Measurements from ENCODE around the gene CMIP. TPM values are rescaled to one million over a fixed set of nuclear protein-coding genes. Genes with fewer than 3 reads are reported as not detected.

Gene CMIP
- polyA plus RNA-seq, 1 of the 3 experiments (the other 2 are of a cell fraction): 5.4 TPM

GRCh38 chr16:81719993-81720392, 275.4 kb downstream of the CMIP start:
- no peaks in the 10 kb centered on the region for H4K20me1 ChIP-seq (ENCODE audit: insufficient read depth)
- TF ChIP-seq CHD2 (IDR thresholded peaks at IDR 0.05; ENCODE audit: low read length, partially characterized antibody): no peak
- TF ChIP-seq RCOR1 (IDR thresholded peaks at IDR 0.05; ENCODE audit: low read length): no peak
- TF ChIP-seq TAF1 (IDR thresholded peaks at IDR 0.05; ENCODE audit: borderline replicate concordance, low read depth, low read length): no peak
- TF ChIP-seq RAD21 (IDR thresholded peaks at IDR 0.05; ENCODE audit: low read length): no peak
- no peak for TF ChIP-seq EP300 (IDR thresholded peaks at IDR 0.05; ENCODE audit: borderline replicate concordance in 1 of 2, low read depth in 1 of 2, low read length in 1 of 2)
- no peak for TF ChIP-seq SIN3A (IDR thresholded peaks at IDR 0.05; ENCODE audit: borderline replicate concordance, low read depth, low read length)
- TF ChIP-seq MXI1 (IDR thresholded peaks at IDR 0.05; ENCODE audit: low read depth, low read length): no peak
- TF ChIP-seq FOXM1 (IDR thresholded peaks at IDR 0.05; ENCODE audit: low read depth): no peak
- no peak for TF ChIP-seq ZBTB33 (IDR thresholded peaks at IDR 0.05; ENCODE audit: borderline replicate concordance, low read depth)
- no peak for TF ChIP-seq TEAD4 (IDR thresholded peaks at IDR 0.05; ENCODE audit: borderline replicate concordance, insufficient read depth)
- TF ChIP-seq GABPA (IDR thresholded peaks at IDR 0.05; ENCODE audit: low read depth): no peak
- no peak for TF ChIP-seq REST (IDR thresholded peaks at IDR 0.05; ENCODE audit: low read depth, low read length)
- TF ChIP-seq SMC3 (IDR thresholded peaks at IDR 0.05; ENCODE audit: low read depth, low read length): no peak
- TF ChIP-seq RFX5 (IDR thresholded peaks at IDR 0.05; ENCODE audit: low read length): no peak
- no peak for TF ChIP-seq MEF2A (IDR thresholded peaks at IDR 0.05; ENCODE audit: borderline replicate concordance, low read depth)
- no peak for TF ChIP-seq POLR2AphosphoS5 (IDR thresholded peaks at IDR 0.05; ENCODE audit: low read depth, low read length)
- TF ChIP-seq MAX (IDR thresholded peaks at IDR 0.05; ENCODE audit: low read depth): no peak
- no peaks in the 10 kb centered on the region for H3F3A ChIP-seq (replicated peaks; ENCODE audit: insufficient read depth)
- no peak overlapping the region for H2AFZ ChIP-seq (ENCODE audit: low read depth)
- H3K36me3 ChIP-seq (replicated peaks in 1 of 2; ENCODE audit: control insufficient read depth in 1 of 2, insufficient read depth in 2 of 2, low read length in 1 of 2): no peaks in the 10 kb centered on the region
- no peak overlapping the region for H3K4me2 ChIP-seq
- H3K27ac ChIP-seq (ENCODE audit: low read depth in 2 of 2, low read length in 1 of 2): no peak overlapping the region
- no peaks in the 10 kb centered on the region for H3K9me2 ChIP-seq
- H3K9me3 ChIP-seq: no peaks in the 10 kb centered on the region
- H3K4me3 ChIP-seq (ENCODE audit: low read depth in 2 of 2, low read length in 1 of 2): no peak overlapping the region
- WGBS (ENCODE audit: low lambda C conversion rate): 91% methylated on average over 2 of the region's 2 CpGs
- DNase-seq: no peak
- ChIA-PET POLR2A (no interaction called here), CTCF (interaction anchor here (1.2 to 1.7 kb wide), 3 partner anchors 10 to 316 kb away, joined by 3 to 6 read pairs (median 5); no protein-coding TSS in a partner anchor)
- peaks cover 0 to 6% of the 10 kb centered on the region in 2 experiments; a peak in 1 of 4 replicates for H3K4me1 ChIP-seq (ENCODE audit: control insufficient read depth in 1 of 2, insufficient read depth in 2 of 2, low read depth in 1 of 2, low read length in 1 of 2)
- H3K9ac ChIP-seq: no peak overlapping the region
- no peaks in the 10 kb centered on the region for H3K27me3 ChIP-seq (ENCODE audit: insufficient read depth)
- H3K79me2 ChIP-seq (ENCODE audit: insufficient read depth): no peaks in the 10 kb centered on the region

Measured in SK-N-SH (cell line).